ENCODE data around the gene TNNT2. TPM values are rescaled to one million over a fixed set of nuclear protein-coding genes. Genes with fewer than 3 reads are reported as not detected.

TNNT2 gene
- total RNA-seq, 1 donor from 2014 or later, result 3.0 TPM

GRCh38 chr1:201318504-201319340 is 58.8 kb downstream of the TNNT2 start:
- no peak overlapping the region for H3K27ac Mint-ChIP-seq (ENCODE audit: unreplicated experiment)
- no peak for DNase-seq (ENCODE audit: extremely low spot score, unreplicated experiment)
- TF ChIP-seq, protein P1, sequence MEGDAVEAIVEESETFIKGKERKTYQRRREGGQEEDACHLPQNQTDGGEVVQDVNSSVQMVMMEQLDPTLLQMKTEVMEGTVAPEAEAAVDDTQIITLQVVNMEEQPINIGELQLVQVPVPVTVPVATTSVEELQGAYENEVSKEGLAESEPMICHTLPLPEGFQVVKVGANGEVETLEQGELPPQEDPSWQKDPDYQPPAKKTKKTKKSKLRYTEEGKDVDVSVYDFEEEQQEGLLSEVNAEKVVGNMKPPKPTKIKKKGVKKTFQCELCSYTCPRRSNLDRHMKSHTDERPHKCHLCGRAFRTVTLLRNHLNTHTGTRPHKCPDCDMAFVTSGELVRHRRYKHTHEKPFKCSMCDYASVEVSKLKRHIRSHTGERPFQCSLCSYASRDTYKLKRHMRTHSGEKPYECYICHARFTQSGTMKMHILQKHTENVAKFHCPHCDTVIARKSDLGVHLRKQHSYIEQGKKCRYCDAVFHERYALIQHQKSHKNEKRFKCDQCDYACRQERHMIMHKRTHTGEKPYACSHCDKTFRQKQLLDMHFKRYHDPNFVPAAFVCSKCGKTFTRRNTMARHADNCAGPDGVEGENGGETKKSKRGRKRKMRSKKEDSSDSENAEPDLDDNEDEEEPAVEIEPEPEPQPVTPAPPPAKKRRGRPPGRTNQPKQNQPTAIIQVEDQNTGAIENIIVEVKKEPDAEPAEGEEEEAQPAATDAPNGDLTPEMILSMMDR (IDR thresholded peaks at IDR 0.05), result no peak
- no peak overlapping the region for H3K4me3 Mint-ChIP-seq (ENCODE audit: unreplicated experiment)
- peaks cover 25% of the 10 kb centered on the region for H3K27me3 Mint-ChIP-seq (ENCODE audit: unreplicated experiment)
- peaks cover 3% of the 10 kb centered on the region for H3K36me3 Mint-ChIP-seq (ENCODE audit: unreplicated experiment)
- no peaks in the 10 kb centered on the region for H3K9me3 Mint-ChIP-seq (ENCODE audit: unreplicated experiment)
- no peaks in the 10 kb centered on the region for H3K4me1 Mint-ChIP-seq (ENCODE audit: unreplicated experiment)

GRCh38 chr1:201317551-201317950 is 59.9 kb downstream of the TNNT2 start:
- TF ChIP-seq, protein P1 (IDR thresholded peaks at IDR 0.05), result no peak
- H3K27me3 Mint-ChIP-seq (ENCODE audit: unreplicated experiment), result peaks cover 19% of the 10 kb centered on the region
- DNase-seq (ENCODE audit: extremely low spot score, unreplicated experiment), result no peak
- no peak overlapping the region for H3K4me3 Mint-ChIP-seq (ENCODE audit: unreplicated experiment)
- H3K9me3 Mint-ChIP-seq (ENCODE audit: unreplicated experiment), result no peaks in the 10 kb centered on the region
- H3K4me1 Mint-ChIP-seq (ENCODE audit: unreplicated experiment), result no peaks in the 10 kb centered on the region
- H3K27ac Mint-ChIP-seq (ENCODE audit: unreplicated experiment), result no peak overlapping the region
- H3K36me3 Mint-ChIP-seq (ENCODE audit: unreplicated experiment), result peaks cover 3% of the 10 kb centered on the region

DNA sequence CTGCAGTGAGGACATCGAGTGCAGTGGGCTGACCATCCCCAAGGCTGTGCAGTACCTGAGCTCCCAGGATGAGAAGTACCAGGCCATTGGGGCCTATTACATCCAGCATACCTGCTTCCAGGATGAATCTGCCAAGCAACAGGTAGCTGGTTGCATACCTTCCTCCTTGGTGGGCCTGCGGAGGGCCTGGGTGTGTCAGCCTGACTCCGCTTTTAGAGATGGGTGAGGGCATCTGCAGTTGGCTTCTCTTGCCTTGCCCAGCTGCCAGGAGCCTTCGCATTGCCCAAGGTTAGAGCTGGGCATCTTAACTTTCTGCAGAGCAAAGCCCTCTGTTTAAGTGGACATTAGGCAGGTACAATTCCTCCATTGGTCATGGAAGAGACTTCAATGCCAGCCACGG is 60.9 kb downstream of the TNNT2 start:
- no peak for DNase-seq (ENCODE audit: extremely low spot score, unreplicated experiment)
- Mint-ChIP-seq H3K4me3 (ENCODE audit: unreplicated experiment) (no peak overlapping the region), H3K4me1 (ENCODE audit: unreplicated experiment) (no peaks in the 10 kb centered on the region), H3K27me3 (ENCODE audit: unreplicated experiment) (peaks cover 22% of the 10 kb centered on the region), H3K27ac (ENCODE audit: unreplicated experiment) (no peak overlapping the region), H3K36me3 (ENCODE audit: unreplicated experiment) (peaks cover 3% of the 10 kb centered on the region), H3K9me3 (ENCODE audit: unreplicated experiment) (no peaks in the 10 kb centered on the region)
- TF ChIP-seq, protein P1 (IDR thresholded peaks at IDR 0.05), result no peak

GRCh38 chr1:201313086-201313485 is 64.4 kb downstream of the TNNT2 start:
- TF ChIP-seq, protein P1 (IDR thresholded peaks at IDR 0.05), result no peak
- H3K27ac Mint-ChIP-seq (ENCODE audit: unreplicated experiment), result no peak overlapping the region
- peaks cover 32% of the 10 kb centered on the region for H3K27me3 Mint-ChIP-seq (ENCODE audit: unreplicated experiment)
- H3K9me3 Mint-ChIP-seq (ENCODE audit: unreplicated experiment), result no peaks in the 10 kb centered on the region
- H3K4me1 Mint-ChIP-seq (ENCODE audit: unreplicated experiment), result peaks cover 14% of the 10 kb centered on the region
- peaks cover 3% of the 10 kb centered on the region for H3K36me3 Mint-ChIP-seq (ENCODE audit: unreplicated experiment)
- DNase-seq (ENCODE audit: extremely low spot score, unreplicated experiment), result no peak
- H3K4me3 Mint-ChIP-seq (ENCODE audit: unreplicated experiment), result no peak overlapping the region

GRCh38 chr1:201312298-201312697 is 65.2 kb downstream of the TNNT2 start:
- no peak for DNase-seq (ENCODE audit: extremely low spot score, unreplicated experiment)
- peaks cover 3% of the 10 kb centered on the region for H3K36me3 Mint-ChIP-seq (ENCODE audit: unreplicated experiment)
- H3K27me3 Mint-ChIP-seq (ENCODE audit: unreplicated experiment), result peaks cover 32% of the 10 kb centered on the region
- H3K4me1 Mint-ChIP-seq (ENCODE audit: unreplicated experiment), result peaks cover 18% of the 10 kb centered on the region
- no peaks in the 10 kb centered on the region for H3K9me3 Mint-ChIP-seq (ENCODE audit: unreplicated experiment)
- TF ChIP-seq, protein P1 (IDR thresholded peaks at IDR 0.05), result no peak
- H3K27ac Mint-ChIP-seq (ENCODE audit: unreplicated experiment), result no peak overlapping the region
- H3K4me3 Mint-ChIP-seq (ENCODE audit: unreplicated experiment), result no peak overlapping the region

Measured in osteocyte (in vitro differentiated cells).